Body of pancreas (tissue), 4 donors: Measurements from ENCODE around the gene FARS2.

Experiments used
- CTCF ChIP-seq, 7 experiments: fragments of 450-650 bp in 4 of 7; fragments of 200-600 bp in 3 of 7; sonication (generic) in 3 of 7; IDR thresholded peaks; one replicate each; pipeline ENCODE4 v1.5.1; 2016 to 2019; ENCODE audit warnings: antibody characterized with exemption in 7 of 7
- POLR2A ChIP-seq, 3 donors: fragments of 450-650 bp; IDR thresholded peaks; one replicate each; pipeline ENCODE4 v1.6.1; 2016; ENCODE audit warnings: antibody characterized with exemption in 3 of 3, mild to moderate bottlenecking in 2 of 3

- TF ChIP-seq CTCF (IDR thresholded peaks at IDR 0.05): no peak
- no peak for TF ChIP-seq POLR2A (IDR thresholded peaks at IDR 0.05)
These were observed 39.0 kb downstream of the FARS2 start for GRCh38 chr6:5300206-5300764.
